Inflammatory macrophage (primary cell): ENCODE measurements around the gene MRPL53.

Experiments used
- DNase-seq, 2 donors: peaks; one replicate each; pipeline ENCODE4 v3.0.0-alpha.2; 2020 to 2022
- total RNA-seq, 18 experiments: gene quantifications; one replicate each; lab custom pipeline; 2026; ENCODE audit warnings: mixed read lengths in 6 of 18, inconsistent platforms in 2 of 18; lab: John Stamatoyannopoulos, UW

Gene MRPL53
- 0 to 0.06 (median 0) reads per million in 18 experiments for total RNA-seq

DNA sequence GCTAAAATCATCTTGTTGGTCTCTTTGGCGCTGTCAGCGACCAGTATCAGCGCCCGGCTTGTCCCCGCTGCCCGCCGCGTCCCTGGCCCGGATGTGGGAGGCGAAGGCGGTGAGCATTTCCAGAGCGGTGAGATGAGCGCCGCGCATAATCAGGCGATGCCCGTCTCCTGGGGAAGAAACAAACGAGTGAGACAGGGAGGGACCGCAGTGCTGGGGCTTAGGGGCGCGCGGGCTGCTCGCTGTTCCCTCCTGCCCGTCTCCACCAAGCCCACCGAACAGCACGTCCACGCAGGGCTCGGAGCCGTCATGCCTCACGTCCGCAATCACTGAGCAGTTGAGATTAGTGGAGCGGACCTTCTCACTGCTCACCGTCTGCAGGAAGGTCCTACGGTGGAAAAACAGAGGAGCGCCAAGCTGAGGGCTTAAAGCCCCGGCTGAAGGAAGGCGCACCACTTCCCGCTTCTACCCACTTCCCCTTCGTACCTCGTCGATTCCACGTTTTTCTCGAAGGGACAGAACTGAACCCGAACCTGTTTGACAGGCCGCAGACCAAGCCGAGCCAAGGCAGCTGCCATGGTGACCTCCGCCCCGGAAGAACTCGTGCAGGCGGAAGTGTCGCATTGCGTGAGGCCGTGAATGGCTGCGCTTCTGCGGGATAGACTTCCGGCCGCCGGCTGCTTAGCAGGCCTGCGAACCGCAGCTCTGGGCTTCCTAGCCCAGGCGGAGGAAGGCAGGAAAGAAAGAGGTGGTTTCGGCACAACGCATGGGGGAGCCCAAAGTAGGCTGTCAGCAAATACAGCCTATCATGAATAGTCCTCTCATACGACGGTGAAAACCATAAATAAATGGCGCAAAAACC is at the start of gene MRPL53:
MRPL53 (minus strand) TSS at position 595 of the 859 bp plus-strand sequence; CDS start at position 575, 20 bp downstream.
- peak; percentile 93 to 94 for DNase-seq

DNA sequence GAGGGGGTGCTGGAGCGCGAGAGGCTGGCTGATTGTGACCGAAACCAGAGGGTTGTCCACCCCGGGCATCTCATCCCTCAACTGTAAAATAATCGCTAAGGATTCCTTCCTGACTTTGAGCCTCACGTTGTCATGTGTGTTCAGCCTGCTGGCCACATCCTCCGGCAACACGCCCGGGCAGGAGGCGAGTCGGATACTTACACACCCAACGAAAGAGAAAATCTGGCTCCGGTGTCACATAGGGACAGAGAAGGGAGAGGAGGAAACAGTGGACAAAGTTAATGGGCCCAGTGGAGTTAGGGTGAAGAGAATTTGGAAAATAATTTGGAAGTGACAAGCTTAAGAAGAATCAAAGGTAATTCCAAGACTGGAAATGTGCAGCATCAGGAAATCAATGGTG is 44.2 kb upstream of the MRPL53 start:
- DNase-seq, result no peak

GRCh38 chr2:74515981-74516633 is 43.6 kb upstream of the MRPL53 start:
- DNase-seq, result peak; percentile 58 to 64

DNA sequence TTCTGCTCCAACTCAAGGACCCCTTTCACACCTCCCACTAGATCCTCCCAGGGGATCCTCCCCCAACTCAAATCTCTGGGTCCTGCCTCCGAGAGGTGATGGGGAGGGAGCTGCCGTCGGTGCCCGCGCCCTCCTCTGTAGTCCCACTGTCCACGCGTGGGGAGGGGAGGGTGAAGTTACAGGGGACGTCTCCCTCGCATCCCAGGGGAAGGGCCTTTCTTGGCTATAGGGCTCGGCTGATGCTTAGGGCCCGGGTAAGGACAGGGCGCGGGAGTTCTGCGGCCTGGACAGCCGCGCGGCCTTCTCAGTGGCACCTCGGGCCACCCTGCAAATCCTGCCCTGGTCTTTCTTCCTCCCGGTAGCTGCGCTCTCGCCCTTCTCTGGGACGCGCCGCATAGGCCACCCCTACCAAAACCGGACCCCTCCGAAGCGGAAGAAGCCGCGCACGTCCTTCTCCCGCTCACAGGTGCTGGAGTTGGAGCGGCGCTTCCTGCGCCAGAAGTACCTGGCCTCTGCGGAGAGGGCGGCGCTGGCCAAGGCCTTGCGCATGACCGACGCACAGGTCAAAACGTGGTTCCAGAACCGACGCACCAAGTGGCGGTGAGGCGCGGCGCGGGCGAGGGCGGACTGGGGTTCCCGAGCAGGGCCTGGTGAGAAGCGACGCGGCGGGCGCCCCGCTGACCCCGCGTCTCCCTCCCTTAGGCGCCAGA is 42.9 kb upstream of the MRPL53 start:
- DNase-seq, result no peak

GRCh38 chr2:74514368-74515270 is 42.1 kb upstream of the MRPL53 start, which contains the start of gene TLX2:
Gene TLX2, plus strand, starts transcription at chr2:74514450. Its CDS starts 357 bp downstream, at chr2:74514807.
- no peak for DNase-seq

GRCh38 chr2:74513605-74514367 is 41.3 kb upstream of the MRPL53 start:
- DNase-seq, result no peak

GRCh38 chr2:74512744-74513604 is 40.5 kb upstream of the MRPL53 start:
- no peak for DNase-seq

- DNase-seq, result no peak
These were observed 38.9 kb upstream of the MRPL53 start for GRCh38 chr2:74511104-74511989.

DNA sequence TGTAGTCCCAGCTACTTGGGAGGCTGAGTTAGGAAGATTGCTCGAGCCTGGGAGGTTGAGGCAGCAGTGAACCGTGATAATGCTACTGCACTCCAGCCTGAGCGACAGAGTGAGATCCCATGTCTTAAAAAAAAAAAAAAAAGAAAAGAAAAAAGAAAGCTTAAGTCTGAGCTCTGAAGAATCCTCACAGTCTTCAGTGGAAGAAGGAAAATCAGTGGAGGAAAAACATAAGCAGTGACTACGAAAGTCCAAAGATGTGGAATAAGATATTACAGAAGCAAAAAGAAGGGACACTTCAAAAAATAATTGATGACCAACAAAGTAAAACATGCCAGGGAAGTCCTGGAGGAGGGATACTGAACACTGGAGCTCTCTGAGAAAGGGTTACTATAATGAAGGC is 37.8 kb upstream of the MRPL53 start:
- no peak for DNase-seq

GRCh38 chr2:74507926-74508520 is 35.5 kb upstream of the MRPL53 start:
- DNase-seq, result no peak

DNA sequence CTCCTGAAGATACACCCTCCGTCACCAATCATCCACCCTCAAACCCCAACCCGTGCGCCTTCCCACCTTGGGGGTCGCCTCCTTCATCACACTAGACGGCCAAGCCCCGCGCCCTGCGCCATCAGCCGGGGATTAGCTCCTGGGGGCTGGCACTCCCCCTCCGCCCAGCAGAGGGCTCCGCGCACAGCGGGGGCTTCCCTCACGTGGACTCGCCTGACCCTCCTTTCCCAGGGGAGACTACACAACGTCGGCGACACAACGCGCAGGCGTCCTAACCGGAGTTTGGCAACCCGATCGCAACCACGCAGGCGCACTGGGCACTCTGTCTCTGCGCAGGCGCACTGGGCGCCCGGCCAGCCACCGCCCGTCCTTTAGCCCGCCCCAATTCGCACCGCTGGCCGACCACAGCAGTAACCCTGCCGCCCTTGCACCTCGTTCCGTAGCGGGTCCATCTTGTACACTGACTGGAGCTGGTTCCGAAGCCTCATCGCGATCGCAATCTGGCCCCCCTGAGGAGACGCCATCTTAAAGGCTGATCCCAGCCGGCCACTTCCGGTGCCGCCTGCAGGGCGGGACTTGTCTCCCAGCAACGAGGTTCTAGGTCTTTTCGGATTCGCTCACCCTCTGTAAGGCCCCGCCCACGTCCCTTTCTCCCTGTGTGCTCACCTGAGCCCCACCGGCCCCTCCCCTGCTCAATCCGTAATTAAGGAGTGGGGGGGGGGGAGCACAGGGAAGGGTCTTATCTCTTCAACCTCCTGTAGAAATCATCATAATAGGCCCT is 34.9 kb upstream of the MRPL53 start, which contains the start of gene PCGF1:
PCGF1 (minus strand) TSS at position 551 of the 781 bp plus-strand sequence; CDS start at position 524, 27 bp downstream.
- DNase-seq, result peak; percentile 99

- DNase-seq, result no peak
These were observed 33.2 kb upstream of the MRPL53 start for GRCh38 chr2:74505448-74506246.

DNA sequence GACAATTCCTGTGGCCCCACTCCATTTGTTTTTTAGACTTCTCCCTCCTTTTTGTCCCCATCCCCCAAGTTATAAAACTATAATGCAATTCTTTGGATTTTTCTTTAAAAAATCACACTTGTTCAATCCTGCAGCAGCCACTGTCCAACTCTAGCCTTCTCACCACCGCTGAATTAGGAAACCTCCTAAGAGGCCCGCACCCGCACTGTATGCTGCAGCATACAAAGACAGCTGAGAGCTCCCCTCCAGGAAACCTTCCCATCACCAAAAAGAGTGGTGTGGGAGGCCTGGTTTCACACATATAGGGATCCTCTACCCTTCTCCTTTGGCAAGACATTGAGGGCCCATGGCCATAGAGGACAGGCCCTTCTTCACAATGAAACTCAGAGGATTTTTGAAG is 32.1 kb upstream of the MRPL53 start:
- no peak for DNase-seq

- no peak for DNase-seq
These were observed 31.3 kb upstream of the MRPL53 start for GRCh38 chr2:74503506-74504475.

DNA sequence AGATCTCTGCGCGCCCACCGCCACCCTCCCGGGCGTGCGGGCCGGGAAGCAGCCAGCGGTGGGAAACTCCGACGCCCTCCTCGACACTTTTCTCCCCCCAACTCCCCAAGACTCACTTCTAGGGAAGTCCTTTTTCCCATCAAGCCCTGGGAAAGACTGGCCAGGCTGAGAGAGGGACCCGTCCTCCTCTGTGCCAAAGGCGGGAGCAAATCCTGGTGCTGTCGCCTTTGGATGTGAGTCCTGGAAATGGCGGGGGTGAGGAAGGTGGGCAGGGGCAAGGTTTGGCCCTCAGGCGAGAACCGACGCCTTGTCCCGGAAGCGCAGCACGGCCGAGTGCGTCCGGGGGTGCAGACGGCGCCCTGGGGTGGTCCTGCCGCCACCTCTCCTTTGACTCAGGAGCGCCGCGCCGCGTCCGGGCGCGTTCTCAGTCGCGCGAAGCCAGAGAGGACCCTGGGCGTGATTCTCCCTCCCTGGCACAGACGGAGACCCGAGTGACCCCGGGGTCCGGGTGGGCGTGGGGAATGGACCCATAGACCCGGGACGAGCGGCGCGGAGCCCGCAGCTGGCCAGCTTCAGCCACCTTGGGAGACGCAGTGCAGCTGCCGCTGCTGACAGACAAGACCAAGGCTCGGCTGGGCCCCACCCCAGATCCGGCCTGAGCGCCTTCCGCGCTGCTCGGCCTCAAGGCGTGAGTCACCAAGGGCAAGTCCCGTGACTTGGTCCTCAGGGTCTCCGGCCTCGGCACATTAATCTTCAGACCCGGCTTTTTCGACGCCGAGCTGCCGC is 30.4 kb upstream of the MRPL53 start:
- DNase-seq, result peak; percentile 70 to 82
